Colonic mucosa (tissue), 4 donors: ENCODE measurements around the gene MCM3AP. TPM values are rescaled to one million over a fixed set of nuclear protein-coding genes. Genes with fewer than 3 reads are reported as not detected.

Source experiments
- DNase-seq: peaks from one replicate; pipeline ENCODE4 v3.0.0-alpha.2; 2020
- H3K27ac ChIP-seq: fragments of 200-600 bp; one replicate; pipeline ENCODE4 v1.8.0; 2021
- H3K27me3 ChIP-seq: fragments of 200-600 bp; one replicate; pipeline ENCODE4 v1.8.0; 2021
- H3K36me3 ChIP-seq: fragments of 200-600 bp; one replicate; pipeline ENCODE4 v1.8.0; 2021
- H3K4me1 ChIP-seq: fragments of 200-600 bp; one replicate; pipeline ENCODE4 v1.8.0; 2021; ENCODE audit warnings: mild to moderate bottlenecking
- H3K4me3 ChIP-seq: fragments of 200-600 bp; one replicate; pipeline ENCODE4 v1.8.0; 2021
- H3K9ac ChIP-seq, 2 donors: one replicate each; pipeline ENCODE4 v1.7.0; 2013; ENCODE audit warnings: control low read depth in 2 of 2, low read depth in 2 of 2, low read length in 2 of 2
- H3K9me3 ChIP-seq: fragments of 200-600 bp; one replicate; pipeline ENCODE4 v1.8.0; 2021
- intact Hi-C: fragments of 100-400 bp; cut with DNase I; formaldehyde crosslinking; loops from one replicate; pipeline ENCODE4 v1.14.1; 2022
- total RNA-seq, 2 donors: library from RNA; stranded (reverse); fragmentation: NEBNext Ultra II Directional in 1 of 2; extraction: Animal tissue kit (Norgen Biotek cat#: 25700) in 1 of 2; gene quantifications; one replicate each; pipeline ENCODE4 v1.2.1, GENCODE V29; 2021
- TF ChIP-seq, protein P1 (sequence below): fragments of 200-600 bp; IDR thresholded peaks from one replicate; pipeline ENCODE4 v1.8.0; 2022; ENCODE audit warnings: antibody characterized with exemption, mild to moderate bottlenecking
- donor health status: healthy.
- donor health status: DM: no; HTN: no; CAD: no.
- donor health status: DM: no; HTN: no; CAD: no.

The MCM3AP gene
- total RNA-seq, 2 donors from 2014 or later, result 68.4 to 112 TPM

GRCh38 chr21:46185716-46186115 lies 99.7 kb downstream of the MCM3AP start:
- Histone ChIP-seq H3K27ac (no peak overlapping the region), H3K4me1 (no peaks in the 10 kb centered on the region), H3K36me3 (no peaks in the 10 kb centered on the region), H3K9ac (no peak overlapping the region), H3K27me3 (no peaks in the 10 kb centered on the region), H3K9me3 (no peaks in the 10 kb centered on the region), H3K4me3 (no peak overlapping the region)
- TF ChIP-seq, protein P1, sequence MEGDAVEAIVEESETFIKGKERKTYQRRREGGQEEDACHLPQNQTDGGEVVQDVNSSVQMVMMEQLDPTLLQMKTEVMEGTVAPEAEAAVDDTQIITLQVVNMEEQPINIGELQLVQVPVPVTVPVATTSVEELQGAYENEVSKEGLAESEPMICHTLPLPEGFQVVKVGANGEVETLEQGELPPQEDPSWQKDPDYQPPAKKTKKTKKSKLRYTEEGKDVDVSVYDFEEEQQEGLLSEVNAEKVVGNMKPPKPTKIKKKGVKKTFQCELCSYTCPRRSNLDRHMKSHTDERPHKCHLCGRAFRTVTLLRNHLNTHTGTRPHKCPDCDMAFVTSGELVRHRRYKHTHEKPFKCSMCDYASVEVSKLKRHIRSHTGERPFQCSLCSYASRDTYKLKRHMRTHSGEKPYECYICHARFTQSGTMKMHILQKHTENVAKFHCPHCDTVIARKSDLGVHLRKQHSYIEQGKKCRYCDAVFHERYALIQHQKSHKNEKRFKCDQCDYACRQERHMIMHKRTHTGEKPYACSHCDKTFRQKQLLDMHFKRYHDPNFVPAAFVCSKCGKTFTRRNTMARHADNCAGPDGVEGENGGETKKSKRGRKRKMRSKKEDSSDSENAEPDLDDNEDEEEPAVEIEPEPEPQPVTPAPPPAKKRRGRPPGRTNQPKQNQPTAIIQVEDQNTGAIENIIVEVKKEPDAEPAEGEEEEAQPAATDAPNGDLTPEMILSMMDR, result no peak
- DNase-seq, result peak; percentile 12
- intact Hi-C loops, result no loop called here

Other genes with a start within 250 kb of the MCM3AP start
- 100 to 1,000 TPM in 1 of 2 donors, 10 to 100 TPM in 1; 55.7 to 190 TPM for gene COL6A2, start 187.5 kb downstream of the MCM3AP start, total RNA-seq
- gene FTCD, start 130.0 kb downstream of the MCM3AP start, total RNA-seq, result 1 to 10 TPM in 1 of 2 donors, under 1 TPM in 1; 0.45 to 4.2 TPM
- gene SPATC1L, start 101.2 kb downstream of the MCM3AP start, total RNA-seq, result 1 to 10 TPM; 6.2 to 6.9 TPM
- 100 to 1,000 TPM in 1 of 2 donors, 10 to 100 TPM in 1; 78.2 to 142 TPM for gene LSS, start 56.8 kb downstream of the MCM3AP start, total RNA-seq
- gene YBEY, start 731 bp upstream of the MCM3AP start, total RNA-seq, result 10 to 100 TPM in 1 of 2 donors, 1 to 10 TPM in 1; 8.0 to 12.4 TPM
- 10 to 100 TPM in 1 of 2 donors, 1 to 10 TPM in 1; 5.5 to 25.7 TPM for gene C21orf58, start 38.3 kb upstream of the MCM3AP start, total RNA-seq
- gene PCNT, start 38.5 kb upstream of the MCM3AP start, total RNA-seq, result 10 to 100 TPM; 15.1 to 32.5 TPM
- gene DIP2A, start 173.3 kb upstream of the MCM3AP start, total RNA-seq, result 10 to 100 TPM; 40.4 to 41.0 TPM